Measurements from ENCODE around the gene IMP3.

DNA sequence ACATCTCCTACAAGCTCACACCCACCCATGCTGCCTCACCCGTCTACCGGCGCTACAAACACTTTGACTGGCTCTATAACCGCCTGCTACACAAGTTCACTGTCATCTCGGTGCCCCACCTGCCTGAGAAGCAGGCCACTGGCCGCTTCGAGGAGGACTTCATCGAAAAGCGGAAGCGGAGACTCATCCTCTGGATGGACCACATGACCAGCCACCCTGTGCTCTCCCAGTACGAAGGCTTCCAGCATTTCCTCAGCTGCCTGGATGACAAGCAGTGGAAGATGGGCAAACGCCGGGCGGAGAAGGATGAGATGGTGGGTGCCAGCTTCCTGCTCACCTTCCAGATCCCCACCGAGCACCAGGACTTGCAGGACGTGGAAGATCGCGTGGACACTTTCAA, 9.8 kb upstream of the IMP3 start:
- TF ChIP-seq, protein P1, sequence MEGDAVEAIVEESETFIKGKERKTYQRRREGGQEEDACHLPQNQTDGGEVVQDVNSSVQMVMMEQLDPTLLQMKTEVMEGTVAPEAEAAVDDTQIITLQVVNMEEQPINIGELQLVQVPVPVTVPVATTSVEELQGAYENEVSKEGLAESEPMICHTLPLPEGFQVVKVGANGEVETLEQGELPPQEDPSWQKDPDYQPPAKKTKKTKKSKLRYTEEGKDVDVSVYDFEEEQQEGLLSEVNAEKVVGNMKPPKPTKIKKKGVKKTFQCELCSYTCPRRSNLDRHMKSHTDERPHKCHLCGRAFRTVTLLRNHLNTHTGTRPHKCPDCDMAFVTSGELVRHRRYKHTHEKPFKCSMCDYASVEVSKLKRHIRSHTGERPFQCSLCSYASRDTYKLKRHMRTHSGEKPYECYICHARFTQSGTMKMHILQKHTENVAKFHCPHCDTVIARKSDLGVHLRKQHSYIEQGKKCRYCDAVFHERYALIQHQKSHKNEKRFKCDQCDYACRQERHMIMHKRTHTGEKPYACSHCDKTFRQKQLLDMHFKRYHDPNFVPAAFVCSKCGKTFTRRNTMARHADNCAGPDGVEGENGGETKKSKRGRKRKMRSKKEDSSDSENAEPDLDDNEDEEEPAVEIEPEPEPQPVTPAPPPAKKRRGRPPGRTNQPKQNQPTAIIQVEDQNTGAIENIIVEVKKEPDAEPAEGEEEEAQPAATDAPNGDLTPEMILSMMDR (IDR thresholded peaks at IDR 0.05): no peak
- TF ChIP-seq POLR2A (IDR thresholded peaks at IDR 0.05): no peak

Data from sigmoid colon (tissue), 3 donors.